Stimulated activated CD8-positive, alpha-beta memory T cell treated with anti-CD3 and anti-CD28 coated beads, Interleukin-7, amount 100 ng/mL, for 48 hours (primary cell): ENCODE measurements around the gene CENPB.
"Not testable (repeated sequence)": the region's sequence is repeated elsewhere in the genome, so short reads cannot be mapped to it uniquely, and the experiment has no call there.

Source experiments
- DNase-seq, 2 donors: peaks; one replicate each; pipeline ENCODE4 v3.0.0-alpha.2; 2020; ENCODE audit warnings: low read depth in 1 of 2; ENCODE audit errors: extremely low read depth in 1 of 2

Gene CENPB

GRCh38 chr20:3786665-3787323 is at the start of gene CENPB:
Gene CENPB, minus strand, starts transcription at chr20:3786740. Its CDS starts 257 bp downstream, at chr20:3786483.
- peak; percentile 77 to 86 for DNase-seq

- no peak for DNase-seq
Measured at GRCh38 chr20:3836132-3836531, 49.6 kb upstream of the CENPB start.

GRCh38 chr20:3829891-3830290 is 43.4 kb upstream of the CENPB start:
- DNase-seq, result not testable (repeated sequence)

GRCh38 chr20:3828798-3829197 is 42.3 kb upstream of the CENPB start:
- no peak for DNase-seq

GRCh38 chr20:3826420-3826819 is 39.9 kb upstream of the CENPB start:
- no peak for DNase-seq

GRCh38 chr20:3825526-3825925 is 39.0 kb upstream of the CENPB start:
- no peak for DNase-seq

- DNase-seq, result no peak
Measured at GRCh38 chr20:3823881-3824280, 37.3 kb upstream of the CENPB start.

- no peak for DNase-seq
Measured at GRCh38 chr20:3821996-3822395, 35.5 kb upstream of the CENPB start.

GRCh38 chr20:3820901-3821727 is 34.6 kb upstream of the CENPB start:
- no peak for DNase-seq

- peak; percentile 86 to 93 for DNase-seq
Measured at GRCh38 chr20:3820048-3820900, 33.7 kb upstream of the CENPB start, which contains the start of gene AP5S1. Gene AP5S1, plus strand, starts transcription at chr20:3820547. Its CDS starts 1,571 bp downstream, at chr20:3822118.

GRCh38 chr20:3819411-3820047 is 33.0 kb upstream of the CENPB start:
- DNase-seq, result no peak

GRCh38 chr20:3818155-3819151 is 31.9 kb upstream of the CENPB start:
- no peak for DNase-seq

- no peak for DNase-seq
Measured at GRCh38 chr20:3815703-3816315, 29.3 kb upstream of the CENPB start.

- no peak for DNase-seq
Measured at GRCh38 chr20:3814928-3815495, 28.5 kb upstream of the CENPB start.

- no peak for DNase-seq
Measured at GRCh38 chr20:3813848-3814581, 27.5 kb upstream of the CENPB start.

GRCh38 chr20:3812975-3813847 is 26.7 kb upstream of the CENPB start:
- DNase-seq, result no peak

GRCh38 chr20:3812259-3812681 is 25.7 kb upstream of the CENPB start:
- DNase-seq, result no peak
